HG02610 (cell line): ENCODE data around the gene PPFIBP1.
"Not testable (repeated sequence)": the region's sequence is repeated elsewhere in the genome, so short reads cannot be mapped to it uniquely, and the experiment has no call there.

ENCODE experiments used
- ATAC-seq: cut with Tn5 transposase; IDR thresholded peaks from one replicate; pipeline ENCODE4 v1.9.1; 2021; ENCODE audit warnings: mild to moderate bottlenecking, moderate library complexity; ENCODE audit not compliant: unreplicated experiment

PPFIBP1 gene

DNA sequence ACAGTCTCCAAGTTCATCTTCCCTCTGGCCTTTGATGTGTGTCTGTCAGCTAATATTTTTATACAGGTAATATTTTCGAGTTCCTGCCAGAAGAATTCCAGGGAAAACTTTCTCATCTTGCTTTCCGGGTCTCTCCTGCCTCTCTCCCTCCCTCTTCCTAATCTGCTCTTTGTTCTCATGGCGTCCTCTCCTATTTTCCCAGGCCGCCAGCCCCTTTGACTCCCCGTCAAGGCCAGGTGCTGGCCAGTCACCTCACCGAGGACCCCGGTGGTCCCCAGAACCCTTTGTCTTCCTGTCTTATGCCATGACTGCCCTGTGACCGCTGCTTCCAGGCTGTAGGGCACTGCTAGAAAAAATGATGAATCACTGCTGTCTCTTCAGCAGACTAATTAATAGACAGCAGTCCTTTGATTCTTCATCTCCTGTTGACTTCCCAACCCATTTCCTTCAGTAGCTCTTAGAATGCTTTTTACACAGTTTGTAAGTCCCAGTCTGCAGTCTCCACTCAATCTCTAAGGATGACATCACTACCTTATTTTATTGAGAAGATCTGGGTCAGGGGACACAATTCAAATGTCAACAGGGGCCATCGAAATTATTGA, 40.7 kb downstream of the PPFIBP1 start:
- ATAC-seq: no peak

DNA sequence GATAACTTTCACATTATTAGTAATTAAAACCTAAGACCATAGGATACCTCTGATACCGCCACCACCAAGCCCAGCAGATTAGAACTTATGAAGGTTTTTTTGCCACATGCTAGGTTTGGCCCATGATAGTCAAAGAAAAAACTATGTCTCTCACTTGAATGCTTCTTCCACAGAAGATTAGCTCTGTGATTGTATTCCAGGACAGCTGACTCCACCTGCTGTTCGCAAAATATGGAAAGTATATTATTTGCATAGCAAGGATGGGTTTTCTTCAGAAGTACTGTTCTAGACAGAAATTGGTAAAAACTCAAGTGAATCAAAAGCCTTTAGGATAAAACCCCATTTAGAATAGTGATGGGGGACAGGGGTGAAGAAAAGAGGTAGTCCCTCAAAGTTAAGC, 42.2 kb downstream of the PPFIBP1 start:
- no peak for ATAC-seq

DNA sequence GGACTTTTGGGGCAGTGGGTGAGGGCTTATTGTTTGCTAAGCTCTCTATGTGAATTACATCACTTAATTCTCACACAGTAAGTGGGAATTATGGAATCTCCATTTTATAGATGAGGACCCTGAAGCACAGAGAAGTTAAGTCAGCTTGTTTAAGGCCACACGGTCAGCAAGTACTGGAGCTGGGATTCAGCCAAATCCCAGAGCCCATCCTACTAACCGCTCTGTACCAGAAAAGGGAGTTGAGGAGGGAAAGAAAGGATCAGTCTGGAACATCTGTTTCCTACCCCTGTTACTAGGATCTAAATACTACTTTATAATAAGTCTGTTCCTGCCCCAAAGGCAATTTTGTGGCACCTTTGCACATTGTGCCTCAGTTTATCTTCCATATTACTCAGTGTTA, 42.6 kb downstream of the PPFIBP1 start:
- ATAC-seq: no peak

DNA sequence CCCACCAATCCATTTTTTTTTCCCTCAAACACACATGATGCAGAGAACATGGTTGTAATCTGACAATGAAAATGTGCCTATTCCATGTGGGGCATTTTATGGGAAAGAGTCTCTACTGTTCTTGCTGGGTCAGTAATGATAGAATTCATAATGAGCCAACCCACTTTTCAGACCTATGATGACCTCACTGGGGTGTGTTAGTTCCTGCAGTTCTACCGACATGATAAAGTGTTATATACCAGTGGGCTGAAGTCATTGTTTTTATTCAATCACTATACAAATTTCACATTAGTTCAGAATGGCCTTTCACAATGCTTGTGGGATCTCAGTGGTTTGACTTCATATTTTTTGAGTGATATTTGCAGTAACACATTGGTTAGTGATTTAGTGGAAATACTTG, 47.5 kb downstream of the PPFIBP1 start:
- no peak for ATAC-seq

GRCh38 chr12:27572486-27573255, 48.7 kb downstream of the PPFIBP1 start:
- no peak for ATAC-seq

- no peak for ATAC-seq
These were observed 50.0 kb downstream of the PPFIBP1 start for GRCh38 chr12:27573972-27574371.

GRCh38 chr12:27575090-27575761, 51.2 kb downstream of the PPFIBP1 start:
- ATAC-seq: peak; percentile 49

- ATAC-seq: no peak
These were observed 51.7 kb downstream of the PPFIBP1 start for GRCh38 chr12:27575762-27576118.

DNA sequence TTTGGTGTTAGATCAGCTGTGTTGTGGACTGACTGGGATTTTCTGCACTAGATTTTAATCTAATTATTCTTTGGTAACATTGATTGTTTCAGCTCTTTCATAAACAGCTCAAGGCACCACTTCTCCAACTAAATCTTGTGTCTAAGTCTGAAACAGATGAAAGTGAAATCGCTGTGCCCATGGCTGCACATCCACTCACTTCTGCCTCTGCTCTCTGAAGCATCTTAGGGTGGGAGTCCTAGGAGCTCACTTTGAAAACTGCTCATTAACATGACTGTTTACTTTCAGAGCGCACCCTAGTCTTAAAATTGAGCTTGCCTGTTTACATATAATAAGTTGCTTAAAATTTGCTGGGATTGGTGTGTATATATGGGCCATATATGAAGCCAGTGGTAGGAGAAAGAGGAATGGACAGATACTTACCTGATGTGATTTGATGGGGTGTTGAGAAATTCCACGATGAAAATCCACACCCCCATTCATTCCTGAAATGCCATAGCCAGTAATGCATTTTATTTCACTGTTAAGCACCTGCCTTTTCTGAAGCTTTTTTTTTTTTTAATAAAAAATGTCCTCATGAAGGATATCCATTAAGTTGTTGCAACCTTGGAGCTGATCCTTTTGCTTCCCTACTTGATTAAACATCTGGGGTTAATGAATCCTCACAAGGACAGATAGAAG, 52.8 kb downstream of the PPFIBP1 start:
- ATAC-seq: peak; percentile 48

GRCh38 chr12:27577688-27578087, 53.7 kb downstream of the PPFIBP1 start:
- ATAC-seq: no peak

DNA sequence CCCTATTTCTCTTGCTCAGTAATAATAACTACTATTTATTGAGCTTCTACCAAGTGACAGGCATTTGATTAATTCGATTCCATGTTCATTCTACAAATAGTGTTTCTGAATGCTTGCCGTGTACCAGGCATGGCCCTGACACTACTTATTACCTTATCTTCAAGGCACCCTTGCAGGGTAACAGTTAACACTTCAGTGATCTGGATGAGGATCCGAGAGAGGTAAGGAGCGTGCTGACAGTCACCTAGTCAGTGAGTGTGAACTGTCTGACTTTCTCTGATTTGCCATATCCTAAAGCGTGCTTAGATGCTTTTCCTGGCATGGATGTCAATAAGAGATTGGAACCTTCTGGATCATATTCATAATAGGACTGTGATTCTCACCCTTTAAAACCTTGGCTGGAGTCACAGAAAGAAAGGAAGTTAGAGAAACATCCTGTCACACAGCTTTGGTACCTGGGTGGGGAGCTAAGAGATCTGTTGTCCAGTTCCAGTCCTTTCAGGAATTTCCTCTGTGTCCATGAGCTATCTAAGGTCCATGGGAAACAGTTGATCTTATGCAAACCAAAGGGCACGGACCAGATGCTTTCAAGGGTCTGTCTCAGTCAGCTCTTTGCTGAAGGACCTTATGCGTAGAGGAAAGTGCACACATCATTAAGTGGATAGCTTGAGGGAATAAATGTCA, 54.8 kb downstream of the PPFIBP1 start:
- peak; percentile 42 for ATAC-seq

- no peak for ATAC-seq
These were observed 56.7 kb downstream of the PPFIBP1 start for GRCh38 chr12:27580561-27581330.

- ATAC-seq: not testable (repeated sequence)
These were observed 57.3 kb downstream of the PPFIBP1 start for GRCh38 chr12:27581331-27581671.

- ATAC-seq: not testable (repeated sequence)
These were observed 57.8 kb downstream of the PPFIBP1 start for GRCh38 chr12:27581833-27582232.

GRCh38 chr12:27582445-27582844, 58.4 kb downstream of the PPFIBP1 start:
- not testable (repeated sequence) for ATAC-seq

DNA sequence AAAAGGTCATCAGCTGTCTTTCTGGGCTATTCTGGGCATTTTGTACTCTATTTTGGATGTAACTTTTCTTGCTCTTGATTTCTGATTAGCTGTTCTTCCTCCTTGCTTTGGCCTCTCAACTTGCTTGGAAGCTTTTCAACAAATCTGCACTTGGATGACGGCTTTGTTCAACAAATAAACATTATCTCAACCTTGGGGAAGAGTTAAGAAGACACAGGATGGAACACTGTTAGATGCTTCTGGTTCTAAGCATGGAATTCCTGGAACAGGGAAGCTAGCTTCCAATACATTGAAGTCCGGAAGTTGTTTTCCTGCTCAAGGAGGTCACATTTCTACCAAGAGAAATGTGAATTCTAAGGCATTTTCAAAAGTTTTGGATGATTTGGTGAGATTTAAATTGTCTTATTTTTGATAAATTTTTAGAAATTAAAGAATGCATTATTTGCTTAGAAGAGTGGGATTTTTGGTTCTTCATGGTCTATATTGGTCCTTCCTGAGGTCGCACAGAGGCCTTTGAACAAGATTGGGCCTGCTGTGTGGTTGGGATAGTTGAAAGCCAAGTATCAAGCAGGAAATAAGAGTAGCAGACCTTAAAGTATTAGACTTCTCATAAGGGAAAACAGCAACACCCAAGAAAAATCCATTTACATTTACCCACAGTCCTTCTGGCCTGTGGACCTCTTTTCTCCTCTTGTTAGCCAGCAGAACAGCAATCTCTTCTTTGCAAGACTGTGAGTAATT, 59.2 kb downstream of the PPFIBP1 start:
- ATAC-seq: no peak

GRCh38 chr12:27583981-27584380, 60.0 kb downstream of the PPFIBP1 start:
- no peak for ATAC-seq

DNA sequence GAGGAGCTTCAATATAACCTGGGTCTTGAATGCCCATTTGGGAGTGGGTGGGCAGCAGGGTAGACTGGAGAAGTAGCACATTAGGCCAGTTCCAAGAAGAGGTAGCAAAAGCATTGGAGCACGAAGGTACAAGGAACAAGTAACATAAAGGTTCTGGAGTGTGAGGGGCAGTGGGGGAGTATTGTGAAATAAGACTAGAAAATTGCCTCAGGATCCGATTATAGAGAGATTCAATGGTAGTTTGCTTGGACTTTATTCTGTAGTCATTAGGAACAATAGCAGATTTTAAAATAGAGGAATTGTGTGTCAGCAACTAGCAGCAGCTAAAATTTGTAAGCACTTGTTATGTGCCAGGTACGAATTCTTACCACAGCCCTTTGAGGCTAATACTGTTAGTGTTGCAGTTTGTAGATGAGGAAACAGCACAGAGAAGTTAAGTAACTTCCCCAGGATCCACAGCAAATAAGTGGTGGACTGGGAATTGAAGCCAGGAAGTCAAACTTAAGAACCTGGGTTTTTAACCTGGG, 61.8 kb downstream of the PPFIBP1 start:
- no peak for ATAC-seq

DNA sequence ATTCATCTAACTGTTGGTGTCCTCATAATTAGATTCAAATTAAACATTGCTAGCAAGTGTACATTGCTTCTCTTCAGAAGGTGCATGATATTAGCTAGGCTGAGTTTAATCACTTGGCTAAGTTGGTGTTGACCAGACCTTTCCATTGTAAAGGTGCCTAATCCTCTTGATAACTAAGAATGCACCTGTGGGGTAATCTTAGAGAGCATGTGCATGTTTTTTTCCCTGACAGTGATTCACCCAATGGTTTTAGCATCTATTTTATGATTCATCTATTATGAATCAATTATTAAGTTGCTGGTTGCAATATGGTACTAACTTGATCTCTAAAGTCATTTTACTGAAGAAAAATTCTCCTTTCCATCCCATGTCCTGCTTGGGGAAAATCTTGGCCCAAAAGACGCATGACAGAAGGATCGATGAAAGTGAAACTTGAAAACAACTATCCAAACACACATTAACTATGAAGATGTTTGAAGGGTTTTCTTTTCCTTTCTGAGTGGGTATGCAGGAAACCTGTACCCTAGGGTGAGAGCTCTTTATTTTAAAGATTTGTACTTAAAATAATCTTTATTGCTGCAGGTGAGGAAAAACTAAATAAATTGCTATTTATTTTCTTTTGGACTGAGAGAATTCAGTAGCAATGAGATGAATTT, 64.2 kb downstream of the PPFIBP1 start:
- ATAC-seq: not testable (repeated sequence)
